Ovary (tissue), 9 donors: ENCODE data around the gene EBF3. TPM values are rescaled to one million over a fixed set of nuclear protein-coding genes. Genes with fewer than 3 reads are reported as not detected.

ENCODE experiments used
- DNase-seq, 5 donors: peaks; one replicate each; pipeline ENCODE4 v3.0.0-alpha.2; 2019 to 2020
- H3K27ac ChIP-seq, 2 donors: fragments of 200-600 bp; one replicate each; pipeline versions ENCODE4 v1.5.1 to v1.8.0; 2019 to 2022
- H3K27me3 ChIP-seq: fragments of 200-600 bp; one replicate; pipeline ENCODE4 v1.8.0; 2022
- H3K36me3 ChIP-seq: fragments of 200-600 bp; sonication (generic); one replicate; pipeline ENCODE4 v1.5.1; 2019
- H3K4me1 ChIP-seq: one replicate; pipeline ENCODE4 v1.8.1; 2013; ENCODE audit warnings: mild to moderate bottlenecking, moderate library complexity; ENCODE audit not compliant: insufficient read depth
- H3K4me3 ChIP-seq: fragments of 200-600 bp; sonication (generic); one replicate; pipeline ENCODE4 v1.5.1; 2017
- H3K9me3 ChIP-seq, 2 donors: fragments of 200-600 bp in 1 of 2; sonication (generic) in 1 of 2; one replicate each; pipeline versions ENCODE4 v1.5.1 to v1.8.1; 2013 to 2019; ENCODE audit warnings: mild to moderate bottlenecking in 1 of 2, moderate library complexity in 1 of 2
- CTCF ChIP-seq, 3 donors: fragments of 450-650 bp in 2 of 3; fragments of 200-600 bp in 1 of 3; IDR thresholded peaks; one replicate each; pipeline versions ENCODE4 v1.5.1 to v1.8.0; 2016 to 2022; ENCODE audit warnings: antibody characterized with exemption in 3 of 3, mild to moderate bottlenecking in 1 of 3
- EP300 ChIP-seq: sonication (generic); formaldehyde crosslinking; IDR thresholded peaks from one replicate; pipeline ENCODE4 v1.6.1; 2017; ENCODE audit warnings: antibody characterized with exemption
- POLR2A ChIP-seq: fragments of 450-650 bp; IDR thresholded peaks from one replicate; pipeline ENCODE4 v1.6.1; 2017; ENCODE audit warnings: antibody characterized with exemption, mild to moderate bottlenecking, moderate library complexity
- WGBS, 3 donors: extraction: QIAGEN DNeasy Blood & Tissue Kit in 1 of 3; methylation state at CpG; one replicate each; pipeline versions ENCODE4 v1.1.5 to v1.1.7; 2013 to 2017; 5-methylcytosine and 5-hydroxymethylcytosine counted together
- intact Hi-C, 4 donors: fragments of 100-400 bp; cut with DNase I; formaldehyde crosslinking; loops; one replicate each; pipeline versions ENCODE4 v1.11.0 to v1.15.1; 2022 to 2023
- polyA plus RNA-seq, 2 donors: library from polyadenylated mRNA; stranded (reverse); fragments of 200-250 nt in 1 of 2; fragments of 350-450 nt in 1 of 2; fragmentation: Illumina TruSeq in 1 of 2; extraction: RNeasy Lipid Tissue Mini Kit (QIAGEN cat#74804) in 1 of 2; gene quantifications; one replicate each; pipeline ENCODE4 v1.2.3, GENCODE V29; 2013 to 2014
- total RNA-seq, 7 donors: library from RNA; depleted of rRNA in 2 of 7; stranded (reverse); fragments of >200 nt in 2 of 7; fragmentation: NEBNext Ultra II Directional in 3 of 7; extraction: Animal tissue kit (Norgen Biotek cat#: 25700) in 3 of 7; gene quantifications; one replicate each; pipeline versions ENCODE4 v1.1.0 to v1.2.4, GENCODE V29; 2016 to 2023
- donor health status: DM: no; HTN: no; CAD: no; lungs with moderate emphysema.
- donor health status: DM: no; HTN: no; CAD: no.
- donor health status: Bipolar disorder and iron deficiency.
- donor health status: DM: yes; HTN: yes; CAD: no.
- donor health status: DM: no; HTN: no; CAD: no.
- donor health status: DM: yes; HTN: yes; CAD: no.

The EBF3 gene
- total and polyA plus RNA-seq, 9 donors = 0.15 to 3.6 (median 0.79) TPM

- H3K27me3 ChIP-seq = no peaks in the 10 kb centered on the region
- H3K4me1 ChIP-seq = no peaks in the 10 kb centered on the region
- H3K27ac ChIP-seq = no peak overlapping the region
- 93% methylated on average over 9 of the region's 9 CpGs for WGBS, 3 donors
- H3K4me3 ChIP-seq = no peak overlapping the region
- TF ChIP-seq EP300 = no peak
- TF ChIP-seq POLR2A = no peak
- TF ChIP-seq CTCF (IDR thresholded peaks at IDR 0.05) = no peak
- DNase-seq = peak in 1 of 5 donors; percentile 13
- H3K36me3 ChIP-seq = no peaks in the 10 kb centered on the region
- intact Hi-C loops = no loop called here
- no peaks in the 10 kb centered on the region for H3K9me3 ChIP-seq
Observed at GRCh38 chr10:129942391-129942790, 21.7 kb downstream of the EBF3 start.

GRCh38 chr10:129942019-129942277, 22.1 kb downstream of the EBF3 start:
- no peaks in the 10 kb centered on the region for H3K4me1 ChIP-seq
- intact Hi-C loops = no loop called here
- H3K27ac ChIP-seq = no peak overlapping the region
- H3K4me3 ChIP-seq = no peak overlapping the region
- no peaks in the 10 kb centered on the region for H3K36me3 ChIP-seq
- H3K27me3 ChIP-seq = no peaks in the 10 kb centered on the region
- TF ChIP-seq CTCF (IDR thresholded peaks at IDR 0.05) (no peak), EP300 (no peak), POLR2A (no peak)
- peak in 1 of 5 donors; percentile 11 for DNase-seq
- no peaks in the 10 kb centered on the region for H3K9me3 ChIP-seq
- WGBS, 3 donors = 92 to 95% (median 95%) methylated on average over 4 of the region's 4 CpGs

- no peaks in the 10 kb centered on the region for H3K9me3 ChIP-seq
- H3K4me1 ChIP-seq = no peaks in the 10 kb centered on the region
- peak in 2 of 5 donors; percentile 4 to 24 for DNase-seq
- H3K27ac ChIP-seq = no peak overlapping the region
- TF ChIP-seq EP300 = no peak
- WGBS, 3 donors = 86 to 94% (median 90%) methylated on average over 16 of the region's 16 CpGs
- no peaks in the 10 kb centered on the region for H3K27me3 ChIP-seq
- no peak overlapping the region for H3K4me3 ChIP-seq
- H3K36me3 ChIP-seq = no peaks in the 10 kb centered on the region
- intact Hi-C loops = no loop called here
Observed at GRCh38 chr10:129941199-129942018, 22.7 kb downstream of the EBF3 start.

- Histone ChIP-seq H3K27ac (no peak overlapping the region), H3K4me3 (no peak overlapping the region), H3K4me1 (no peaks in the 10 kb centered on the region), H3K36me3 (no peaks in the 10 kb centered on the region), H3K9me3 (no peaks in the 10 kb centered on the region), H3K27me3 (no peaks in the 10 kb centered on the region)
- peak in 1 of 5 donors; percentile 12 for DNase-seq
- intact Hi-C loops = no loop called here
- TF ChIP-seq EP300 (no peak), POLR2A (no peak), CTCF (IDR thresholded peaks at IDR 0.05) (no peak)
- 87 to 92% (median 87%) methylated on average over 13 of the region's 13 CpGs for WGBS, 3 donors
Observed at GRCh38 chr10:129940617-129941198, 23.4 kb downstream of the EBF3 start.
